GM18870 (cell line): ENCODE results near the gene ODC1.
A peak's percentile ranks its signal among the peaks of the same experiment; 100 is the strongest.
"Not testable (repeated sequence)": the region's sequence is repeated elsewhere in the genome, so short reads cannot be mapped to it uniquely, and the experiment has no call there.

Experiments used
- ATAC-seq: cut with Tn5 transposase; IDR thresholded peaks from one replicate; pipeline ENCODE4 v1.9.1; 2021; ENCODE audit warnings: moderate library complexity; ENCODE audit not compliant: unreplicated experiment

Gene ODC1

DNA sequence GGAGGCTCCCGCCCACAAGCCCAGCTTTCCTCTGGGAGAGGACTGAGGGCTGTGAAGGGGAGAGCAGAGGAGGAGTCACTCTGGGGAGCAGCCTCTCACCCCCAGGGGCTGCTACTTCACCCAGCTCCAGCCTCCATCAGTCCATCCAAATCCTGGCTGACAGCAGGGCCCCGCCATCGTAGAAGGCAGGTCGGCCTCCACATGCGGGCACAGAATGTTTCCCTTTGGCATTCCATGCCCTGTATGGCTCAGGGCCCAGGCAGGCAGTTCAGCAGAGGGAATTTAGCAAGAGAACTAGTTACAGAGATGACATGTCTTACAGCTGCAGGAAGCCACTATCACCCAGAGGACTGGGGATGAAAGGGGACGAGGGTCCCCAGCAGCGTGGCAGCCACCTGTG, 6.4 kb upstream of the ODC1 start:
- no peak for ATAC-seq

- ATAC-seq, result no peak
Measured at GRCh38 chr2:10453905-10454298, 5.8 kb upstream of the ODC1 start.

GRCh38 chr2:10452956-10453904, 5.1 kb upstream of the ODC1 start:
- no peak for ATAC-seq

DNA sequence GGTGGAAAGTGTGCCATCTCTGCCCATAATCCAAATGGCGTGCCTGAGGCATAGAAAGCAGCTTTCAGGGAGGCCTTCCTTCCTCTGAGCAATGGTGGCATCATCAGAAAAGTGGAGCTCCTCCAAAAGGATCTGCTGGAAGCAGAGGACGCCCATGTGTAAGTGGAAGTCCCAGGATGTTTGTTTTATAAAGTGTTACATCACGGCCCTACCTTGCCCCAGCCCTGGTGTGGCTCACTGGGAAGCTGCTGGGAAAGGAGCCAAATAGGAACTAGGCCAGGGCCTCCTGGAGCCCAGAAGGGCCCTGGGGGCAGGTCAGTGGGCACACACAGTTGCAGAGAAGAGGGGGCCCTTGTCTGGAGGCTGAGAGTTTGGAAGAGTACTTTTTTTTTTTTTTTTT, 4.2 kb upstream of the ODC1 start:
- ATAC-seq, result no peak

GRCh38 chr2:10451819-10452218, 3.7 kb upstream of the ODC1 start:
- no peak for ATAC-seq

GRCh38 chr2:10449838-10450691, 1.9 kb upstream of the ODC1 start:
- no peak for ATAC-seq

DNA sequence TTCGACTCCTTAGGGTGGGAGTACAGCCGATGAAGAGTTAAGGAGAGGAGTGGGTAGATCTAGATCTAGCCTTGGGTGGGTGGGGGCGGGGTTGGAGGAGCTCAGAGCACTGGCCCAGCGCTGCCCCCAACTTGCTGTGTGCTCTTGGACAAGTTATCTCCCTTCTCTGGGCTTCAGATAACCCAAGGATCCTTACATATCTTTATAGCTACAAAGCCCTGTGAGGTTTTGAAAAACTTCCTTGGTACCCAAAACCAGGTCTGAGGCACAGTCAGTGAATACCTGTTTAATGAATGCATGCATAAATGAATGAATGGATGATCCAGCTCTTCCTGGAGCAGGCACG, 1.3 kb upstream of the ODC1 start:
- no peak for ATAC-seq

DNA sequence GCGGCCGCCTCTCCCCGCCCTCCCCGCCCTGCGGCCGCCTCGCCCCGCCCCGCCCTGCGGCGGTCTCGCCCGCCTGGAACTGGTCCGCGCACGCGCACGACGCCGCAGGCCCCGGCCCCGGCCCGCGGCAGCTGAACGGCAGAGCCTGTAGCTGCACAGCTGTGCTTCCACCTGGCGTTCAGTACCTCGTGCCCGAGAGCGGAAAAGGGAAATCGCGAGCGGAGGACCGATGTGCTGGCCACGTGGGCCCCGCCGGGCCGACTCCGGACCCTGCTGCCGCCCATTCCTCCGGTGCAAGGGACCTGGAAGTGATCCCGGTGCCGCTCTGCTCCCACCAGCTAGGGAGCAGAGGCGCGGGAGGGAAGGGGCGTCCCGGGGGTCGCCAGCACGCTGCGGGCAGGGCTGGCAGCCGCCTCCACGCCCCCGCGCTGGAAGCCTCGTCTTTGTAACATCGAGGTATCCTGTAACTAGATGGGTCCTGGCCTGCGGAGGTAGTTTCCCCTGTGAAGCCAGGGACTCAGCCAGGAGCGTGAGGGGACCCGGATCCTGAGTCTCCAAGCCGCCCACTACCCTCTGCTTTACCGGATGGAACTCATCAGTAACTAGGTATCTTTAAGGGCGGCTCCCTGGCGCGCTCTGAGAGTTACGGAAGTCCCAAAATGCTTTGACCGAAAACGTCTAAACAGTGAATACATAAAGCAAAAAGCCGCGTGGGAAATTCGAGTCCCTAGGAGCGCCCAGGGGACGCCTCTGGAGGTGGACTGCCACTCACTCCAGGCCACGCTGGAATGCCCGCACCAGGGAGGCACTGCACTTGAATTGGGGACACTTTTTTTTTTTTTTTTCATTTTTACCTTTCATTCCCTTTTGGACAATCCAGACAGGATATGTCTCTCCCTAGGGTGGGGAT, 704 bp upstream of the ODC1 start:
- ATAC-seq, result peak; percentile 45

DNA sequence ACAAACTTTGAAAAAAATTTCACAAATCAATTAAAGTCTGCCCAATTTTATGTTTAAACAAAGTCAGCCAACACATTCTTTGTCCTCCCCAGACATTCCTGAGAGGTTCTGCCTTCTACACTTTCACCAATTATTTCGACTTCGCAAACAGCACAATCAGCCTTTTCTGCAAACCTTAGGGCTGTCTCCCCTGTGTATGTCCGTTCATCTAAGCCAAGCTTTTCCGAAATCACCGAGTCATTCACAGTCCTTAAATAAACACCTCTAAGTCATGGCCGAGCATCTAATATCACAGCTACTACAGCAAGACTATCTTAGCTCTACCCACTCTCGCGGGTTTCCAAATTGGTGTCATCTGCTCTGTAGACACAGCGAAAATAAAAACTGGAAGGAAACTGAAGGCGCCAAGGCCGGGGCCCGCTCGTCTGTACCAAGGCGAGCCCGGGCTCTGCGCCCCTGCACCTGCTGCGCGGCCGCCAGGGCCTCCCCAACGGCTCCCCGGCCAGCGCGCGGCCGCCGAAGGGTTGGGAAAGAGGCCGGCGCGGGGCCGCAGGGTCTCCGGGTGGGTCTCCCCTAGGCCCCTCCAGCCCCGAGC, 730 bp downstream of the ODC1 start:
- ATAC-seq, result peak; percentile 27

- ATAC-seq, result no peak
Measured at GRCh38 chr2:10446631-10447030, 1.5 kb downstream of the ODC1 start.

DNA sequence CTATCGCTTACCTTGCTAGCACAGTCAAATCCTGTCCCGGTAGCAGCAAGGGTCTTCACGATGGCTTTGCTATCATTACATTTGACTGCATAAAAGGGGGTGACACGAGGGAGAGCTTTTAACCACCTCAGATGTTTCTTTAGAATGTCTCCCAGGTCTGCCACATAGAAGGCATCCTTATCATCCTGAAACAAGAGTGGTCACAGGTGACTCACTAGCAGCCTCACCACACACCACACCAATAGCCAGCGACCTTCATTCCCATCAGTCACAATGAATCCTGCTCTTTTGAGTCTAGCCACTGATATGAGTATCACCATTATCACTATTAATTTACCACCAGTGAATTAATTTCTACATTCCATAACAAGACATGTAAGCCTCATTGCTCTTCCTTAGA, 3.7 kb downstream of the ODC1 start:
- ATAC-seq, result no peak

GRCh38 chr2:10442469-10443126, 5.5 kb downstream of the ODC1 start:
- ATAC-seq, result not testable (repeated sequence)

GRCh38 chr2:10441948-10442347, 6.2 kb downstream of the ODC1 start:
- ATAC-seq, result no peak

GRCh38 chr2:10440736-10441135, 7.4 kb downstream of the ODC1 start:
- ATAC-seq, result no peak

- ATAC-seq, result no peak
Measured at GRCh38 chr2:10439971-10440370, 8.2 kb downstream of the ODC1 start.

- no peak for ATAC-seq
Measured at GRCh38 chr2:10439185-10439879, 8.8 kb downstream of the ODC1 start.

DNA sequence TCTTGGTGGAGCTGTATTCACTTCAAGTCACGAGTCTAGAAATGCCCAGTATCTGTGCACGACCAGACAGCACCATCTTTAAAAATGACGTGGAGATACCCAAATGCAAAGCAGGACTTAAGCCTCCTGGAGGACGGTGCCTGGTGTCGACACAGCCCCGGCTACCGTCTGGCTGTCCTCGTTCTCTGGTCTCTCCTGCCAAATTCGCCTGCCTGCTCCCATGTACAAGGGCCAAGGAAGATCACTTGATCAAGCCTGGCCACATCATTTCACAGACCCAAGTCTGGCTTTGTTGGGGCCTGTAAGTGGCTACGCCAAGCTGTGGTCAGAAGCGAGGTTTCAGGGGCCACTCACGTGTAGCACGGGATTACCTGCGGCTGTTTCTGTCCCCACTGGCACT, 9.4 kb downstream of the ODC1 start:
- ATAC-seq, result no peak

DNA sequence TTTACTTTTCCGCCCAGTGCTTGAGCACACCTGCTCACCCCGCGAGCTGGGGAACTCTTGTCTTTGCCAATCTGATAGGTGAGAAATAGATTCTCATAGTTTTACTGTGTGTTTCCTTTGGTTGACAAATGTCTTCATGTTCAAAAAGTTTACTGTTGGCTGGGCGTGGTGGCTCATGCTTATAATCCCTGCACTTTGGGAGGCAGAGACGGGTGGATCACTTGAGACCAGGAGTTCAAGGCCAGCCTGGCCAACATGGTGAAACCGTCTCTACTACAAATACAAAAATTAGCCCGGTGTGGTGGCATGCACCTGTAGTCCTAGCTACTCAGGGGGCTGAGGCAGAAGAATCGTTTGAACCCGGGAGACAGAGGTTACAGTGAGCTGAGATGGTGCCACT, 10.3 kb downstream of the ODC1 start:
- ATAC-seq, result no peak

DNA sequence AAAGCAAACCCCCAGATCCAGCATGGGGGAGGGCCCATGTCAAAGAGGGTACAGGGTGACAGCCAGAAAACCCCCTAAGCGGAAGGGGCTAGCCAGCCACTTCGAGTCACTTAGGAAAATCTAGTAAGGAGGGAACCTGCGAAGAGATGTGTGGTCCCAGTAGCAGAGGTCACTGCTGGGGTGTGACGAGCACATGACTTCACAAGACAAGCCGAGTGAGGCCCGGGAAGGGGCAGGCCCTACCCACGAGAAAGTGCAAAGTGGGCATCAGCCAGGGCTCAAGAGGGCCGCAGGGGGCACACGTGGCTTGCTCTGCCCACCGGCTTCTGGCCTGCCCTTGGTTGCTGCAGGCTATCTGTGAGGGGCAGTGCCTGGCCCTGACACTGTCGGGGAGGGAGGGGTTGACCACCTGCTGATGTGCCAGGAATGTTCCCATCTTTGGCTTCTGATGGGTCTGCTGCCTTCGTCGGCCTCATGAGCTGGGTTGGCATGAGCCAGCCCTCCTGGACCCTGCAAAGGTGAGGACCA, 11.5 kb downstream of the ODC1 start:
- ATAC-seq, result no peak
